ENCODE results near the gene ABHD8. TPM values are rescaled to one million over a fixed set of nuclear protein-coding genes. Genes with fewer than 3 reads are reported as not detected.

ABHD8 gene
- total and polyA plus RNA-seq, 2 of the 4 experiments (the other 2 are of a cell fraction), result 3.9 to 10.2 TPM

- Histone ChIP-seq H2BK20ac (ENCODE audit: low read depth, low read length) (no peak overlapping the region), H3K36me3 (ENCODE audit: control insufficient read depth, insufficient read depth, low read length) (no peaks in the 10 kb centered on the region), H4K8ac (ENCODE audit: low read depth in 2 of 2, low read length in 2 of 2) (no peak overlapping the region), H3K27ac (ENCODE audit: insufficient read depth, low read length) (no peak overlapping the region), H2AK5ac (ENCODE audit: low read depth, low read length) (no peak overlapping the region), H2BK15ac (ENCODE audit: low read depth, low read length) (no peak overlapping the region), H3K4me2 (ENCODE audit: low read depth, low read length) (no peak overlapping the region), H2BK5ac (ENCODE audit: low read depth, low read length, poor library complexity, severe bottlenecking) (no peak overlapping the region), H2BK120ac (ENCODE audit: low read depth, low read length) (no peak overlapping the region), H3K4ac (ENCODE audit: low read depth, low read length) (no peak overlapping the region), H3K79me1 (ENCODE audit: low read depth in 1 of 2, low read length in 2 of 2) (no peaks in the 10 kb centered on the region; a peak in 1 of 4 replicates), H3K9me3 (ENCODE audit: control insufficient read depth, insufficient read depth, low read length) (peaks cover 10% of the 10 kb centered on the region), H3K56ac (ENCODE audit: extremely low read depth, insufficient read depth, low read length) (no peak overlapping the region), H3K27me3 (ENCODE audit: control insufficient read depth, insufficient read depth, low read length) (no peaks in the 10 kb centered on the region; the same call in 1 of the 2 replicates), H4K91ac (ENCODE audit: insufficient read depth, low read depth, low read length) (no peak overlapping the region), H3K4me3 (ENCODE audit: insufficient read depth, low read depth, low read length) (no peak overlapping the region), H4K5ac (ENCODE audit: low read depth, low read length) (no peak overlapping the region), H3K23ac (ENCODE audit: low read depth, low read length) (no peak overlapping the region), H3K18ac (ENCODE audit: low read depth, low read length) (no peak overlapping the region), H3K9me1 (ENCODE audit: insufficient read depth, low read length) (peaks cover 4% of the 10 kb centered on the region), H3K9ac (ENCODE audit: low read depth, low read length) (no peak overlapping the region), H3K4me1 (ENCODE audit: control insufficient read depth, insufficient read depth, low read length) (no peaks in the 10 kb centered on the region), H2AK9ac (replicated peaks; ENCODE audit: low read depth, low read length, poor library complexity) (no peak overlapping the region), H2AFZ (replicated peaks; ENCODE audit: low read length, poor library complexity) (no peak overlapping the region), H3K14ac (replicated peaks; ENCODE audit: low read depth, low read length) (no peak overlapping the region), H4K20me1 (ENCODE audit: insufficient read depth, low read length) (0 out of 2 replicates have a peak, but pooled peaks cover 4% of the 10 kb centered on the region)
- dilution Hi-C loops (cut with HindIII; ENCODE audit: low sequenced_read_pairs, unreplicated experiment) (no loop called here), intact Hi-C loops (cut with micrococcal nuclease) (no loop called here), in situ Hi-C loops (cut with MboI; ENCODE audit: low sequenced_read_pairs) (no loop called here)
- ATAC-seq (ENCODE audit: low read depth), result no peak
- TF ChIP-seq CEBPB (IDR thresholded peaks at IDR 0.05; ENCODE audit: low read depth, low read length), result no peak
- TF ChIP-seq BHLHE40 (IDR thresholded peaks at IDR 0.05; ENCODE audit: low read depth, low read length), result no peak
- 60% methylated on average over 1 of the region's 9 CpGs; no CpG with 5 or more reads in 1 of the 2 experiments for WGBS, 2 experiments (ENCODE audit: extremely low coverage in 2 of 2, insufficient read length in 1 of 2)
- CTCF ChIA-PET, result interaction anchor here (0.6 kb wide), 1 partner anchor 208 kb away, joined by 3 read pairs; no protein-coding TSS in a partner anchor
- no peak for DNase-seq
- no TSS peak for BruUV-seq (replicated peaks)
- POLR2A ChIA-PET (ENCODE audit: unreplicated experiment), result no interaction called here
Observed at GRCh38 chr19:17259118-17259780, 44.0 kb downstream of the ABHD8 start.

All from IMR-90 (cell line).